ENCODE results near the gene TRAF1. TPM values are rescaled to one million over a fixed set of nuclear protein-coding genes. Genes with fewer than 3 reads are reported as not detected.

TRAF1 gene
- polyA plus RNA-seq, 1 donor from 2014 or later, result 0.89 TPM

GRCh38 chr9:120905315-120906164, 21.1 kb downstream of the TRAF1 start:
- TF ChIP-seq CTCF (IDR thresholded peaks at IDR 0.05; ENCODE audit: poor library complexity, severe bottlenecking) (no peak), RAD21 (conservative IDR thresholded peaks at IDR 0.05) (no peak), REST (IDR thresholded peaks at IDR 0.05; ENCODE audit: borderline replicate concordance) (no peak), TAF1 (IDR thresholded peaks at IDR 0.05; ENCODE audit: low read depth) (no peak), MXI1 (conservative IDR thresholded peaks at IDR 0.05; ENCODE audit: poor library complexity, severe bottlenecking) (no peak), EZH2 (IDR thresholded peaks at IDR 0.05; ENCODE audit: borderline replicate concordance, insufficient read depth, low read length, poor library complexity, severe bottlenecking) (no peak), EP300 (conservative IDR thresholded peaks at IDR 0.05; ENCODE audit: poor library complexity, severe bottlenecking) (no peak), SMC3 (conservative IDR thresholded peaks at IDR 0.05; ENCODE audit: poor library complexity) (no peak), POLR2AphosphoS5 (IDR thresholded peaks at IDR 0.05) (no peak)
- H4K20me1 ChIP-seq (ENCODE audit: insufficient read depth), result no peaks in the 10 kb centered on the region

GRCh38 chr9:120904978-120905301, 21.7 kb downstream of the TRAF1 start:
- Histone ChIP-seq H3K36me3 (ENCODE audit: insufficient read depth, low read length) (no peaks in the 10 kb centered on the region), H3K79me2 (replicated peaks; ENCODE audit: insufficient read depth, low read length) (no peaks in the 10 kb centered on the region), H3K9me2 (ENCODE audit: insufficient read depth, low read length) (no peaks in the 10 kb centered on the region), H4K20me1 (ENCODE audit: insufficient read depth) (no peaks in the 10 kb centered on the region), H3K9ac (ENCODE audit: low read length) (no peak overlapping the region), H2AFZ (ENCODE audit: low read depth, low read length) (no peak overlapping the region), H3F3A (ENCODE audit: insufficient read depth, low read length, poor library complexity, severe bottlenecking) (no peaks in the 10 kb centered on the region), H3K27me3 (ENCODE audit: insufficient read depth, low read depth, low read length) (no peaks in the 10 kb centered on the region), H3K4me2 (ENCODE audit: low read length) (no peak overlapping the region), H3K4me3 (ENCODE audit: low read length) (no peak overlapping the region), H3K27ac (ENCODE audit: low read length) (no peak overlapping the region), H3K9me3 (ENCODE audit: low read length) (no peaks in the 10 kb centered on the region)
- no peak for TF ChIP-seq EP300 (conservative IDR thresholded peaks at IDR 0.05; ENCODE audit: poor library complexity, severe bottlenecking)
- no peak for TF ChIP-seq EZH2 (IDR thresholded peaks at IDR 0.05; ENCODE audit: borderline replicate concordance, insufficient read depth, low read length, poor library complexity, severe bottlenecking)
- TF ChIP-seq SMC3 (conservative IDR thresholded peaks at IDR 0.05; ENCODE audit: poor library complexity), result no peak
- no peak for TF ChIP-seq MXI1 (conservative IDR thresholded peaks at IDR 0.05; ENCODE audit: poor library complexity, severe bottlenecking)
- TF ChIP-seq TAF1 (IDR thresholded peaks at IDR 0.05; ENCODE audit: low read depth), result no peak
- no peak for TF ChIP-seq CTCF (IDR thresholded peaks at IDR 0.05; ENCODE audit: poor library complexity, severe bottlenecking)
- TF ChIP-seq RAD21 (conservative IDR thresholded peaks at IDR 0.05), result no peak
- TF ChIP-seq POLR2AphosphoS5 (IDR thresholded peaks at IDR 0.05), result no peak
- TF ChIP-seq REST (IDR thresholded peaks at IDR 0.05; ENCODE audit: borderline replicate concordance), result no peak

More at GRCh38 chr9:120905315-120906164, 21.1 kb downstream of the TRAF1 start:
- H3K9ac ChIP-seq (ENCODE audit: low read length), result no peak overlapping the region
- H3K36me3 ChIP-seq (ENCODE audit: insufficient read depth, low read length), result no peaks in the 10 kb centered on the region
- no peak overlapping the region for H3K4me3 ChIP-seq (ENCODE audit: low read length)
- H3F3A ChIP-seq (ENCODE audit: insufficient read depth, low read length, poor library complexity, severe bottlenecking), result no peaks in the 10 kb centered on the region
- no peak overlapping the region for H2AFZ ChIP-seq (ENCODE audit: low read depth, low read length)
- H3K27ac ChIP-seq (ENCODE audit: low read length), result no peak overlapping the region
- H3K27me3 ChIP-seq (ENCODE audit: insufficient read depth, low read depth, low read length), result no peaks in the 10 kb centered on the region
- no peaks in the 10 kb centered on the region for H3K9me2 ChIP-seq (ENCODE audit: insufficient read depth, low read length)
- no peaks in the 10 kb centered on the region for H3K79me2 ChIP-seq (replicated peaks; ENCODE audit: insufficient read depth, low read length)
- H3K4me2 ChIP-seq (ENCODE audit: low read length), result no peak overlapping the region
- no peaks in the 10 kb centered on the region for H3K9me3 ChIP-seq (ENCODE audit: low read length)

Data from neural cell (in vitro differentiated cells).